Bronchial epithelial cell (primary cell): ENCODE measurements around the gene MVD. TPM values are rescaled to one million over a fixed set of nuclear protein-coding genes. Genes with fewer than 3 reads are reported as not detected.

Experiments used
- DNase-seq: peaks from one replicate; pipeline ENCODE4 v3.0.0-alpha.2; 2010; ENCODE audit warnings: low read depth
- FAIRE-seq: peaks from 2 replicates; lab custom pipeline; 2011; peaks lifted over from hg19 to GRCh38; lab: Jason Lieb, UNC
- H3K27me3 ChIP-seq: 2 replicates; pipeline ENCODE4 v1.5.1; 2011; ENCODE audit warnings: low read length; ENCODE audit not compliant: control insufficient read depth, insufficient read depth
- H3K36me3 ChIP-seq: 2 replicates; pipeline ENCODE4 v1.5.1; 2011; ENCODE audit warnings: low read length; ENCODE audit not compliant: control insufficient read depth, insufficient read depth
- H3K4me3 ChIP-seq: 2 replicates; pipeline ENCODE4 v1.5.1; 2011; ENCODE audit warnings: mild to moderate bottlenecking, low read depth, low read length, control low read depth
- total RNA-seq: library from RNA; depleted of rRNA; stranded (reverse); fragments of >200 nt; gene quantifications from 2 replicates; pipeline ENCODE4 v1.2.1, GENCODE V29; 2014
- TF ChIP-seq, protein P1 (sequence below): IDR thresholded peaks from 2 replicates; pipeline ENCODE4 v1.5.1; 2011; ENCODE audit warnings: mild to moderate bottlenecking, moderate library complexity, low read length, control low read depth, inconsistent platforms; ENCODE audit not compliant: insufficient read depth, severe bottlenecking

MVD gene
- total RNA-seq, 1 donor from 2014 or later, result 56.6 TPM

DNA sequence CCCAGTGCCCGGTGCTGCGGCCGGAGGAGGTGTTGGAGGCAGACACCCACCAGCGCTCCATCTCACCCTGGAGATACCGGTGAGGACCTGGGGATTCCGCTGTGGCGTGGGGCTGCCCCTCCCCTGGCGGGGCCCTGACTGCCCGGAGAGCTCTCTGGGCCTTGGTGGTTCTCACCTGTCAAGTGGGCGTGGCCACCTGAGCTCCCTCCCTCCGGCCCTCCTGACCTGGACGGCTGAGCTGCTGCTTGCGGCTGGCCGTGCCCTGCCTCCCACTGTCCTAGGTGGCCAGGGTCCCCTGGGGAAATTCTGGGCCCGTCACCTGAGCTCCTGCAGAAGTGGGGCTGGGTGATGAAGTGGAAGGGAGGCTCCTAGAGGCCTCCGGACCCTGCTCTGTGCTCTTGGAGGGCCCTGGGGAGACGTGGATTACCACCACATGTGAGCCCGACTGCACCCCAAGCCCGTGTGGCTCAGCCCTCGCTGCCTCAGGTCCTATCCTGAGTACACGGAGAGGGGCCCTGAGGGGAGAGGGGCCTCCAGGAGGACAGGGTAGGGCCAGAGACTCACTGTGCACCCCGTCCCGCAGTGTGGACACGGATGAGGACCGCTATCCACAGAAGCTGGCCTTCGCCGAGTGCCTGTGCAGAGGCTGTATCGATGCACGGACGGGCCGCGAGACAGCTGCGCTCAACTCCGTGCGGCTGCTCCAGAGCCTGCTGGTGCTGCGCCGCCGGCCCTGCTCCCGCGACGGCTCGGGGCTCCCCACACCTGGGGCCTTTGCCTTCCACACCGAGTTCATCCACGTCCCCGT lies 23.5 kb downstream of the MVD start:
- TF ChIP-seq, protein P1, sequence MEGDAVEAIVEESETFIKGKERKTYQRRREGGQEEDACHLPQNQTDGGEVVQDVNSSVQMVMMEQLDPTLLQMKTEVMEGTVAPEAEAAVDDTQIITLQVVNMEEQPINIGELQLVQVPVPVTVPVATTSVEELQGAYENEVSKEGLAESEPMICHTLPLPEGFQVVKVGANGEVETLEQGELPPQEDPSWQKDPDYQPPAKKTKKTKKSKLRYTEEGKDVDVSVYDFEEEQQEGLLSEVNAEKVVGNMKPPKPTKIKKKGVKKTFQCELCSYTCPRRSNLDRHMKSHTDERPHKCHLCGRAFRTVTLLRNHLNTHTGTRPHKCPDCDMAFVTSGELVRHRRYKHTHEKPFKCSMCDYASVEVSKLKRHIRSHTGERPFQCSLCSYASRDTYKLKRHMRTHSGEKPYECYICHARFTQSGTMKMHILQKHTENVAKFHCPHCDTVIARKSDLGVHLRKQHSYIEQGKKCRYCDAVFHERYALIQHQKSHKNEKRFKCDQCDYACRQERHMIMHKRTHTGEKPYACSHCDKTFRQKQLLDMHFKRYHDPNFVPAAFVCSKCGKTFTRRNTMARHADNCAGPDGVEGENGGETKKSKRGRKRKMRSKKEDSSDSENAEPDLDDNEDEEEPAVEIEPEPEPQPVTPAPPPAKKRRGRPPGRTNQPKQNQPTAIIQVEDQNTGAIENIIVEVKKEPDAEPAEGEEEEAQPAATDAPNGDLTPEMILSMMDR, result no peak
- H3K27me3 ChIP-seq, result peaks cover 26% of the 10 kb centered on the region
- H3K4me3 ChIP-seq, result no peak overlapping the region
- H3K36me3 ChIP-seq, result no peaks in the 10 kb centered on the region
- DNase-seq (no peak), FAIRE-seq (no peak)

DNA sequence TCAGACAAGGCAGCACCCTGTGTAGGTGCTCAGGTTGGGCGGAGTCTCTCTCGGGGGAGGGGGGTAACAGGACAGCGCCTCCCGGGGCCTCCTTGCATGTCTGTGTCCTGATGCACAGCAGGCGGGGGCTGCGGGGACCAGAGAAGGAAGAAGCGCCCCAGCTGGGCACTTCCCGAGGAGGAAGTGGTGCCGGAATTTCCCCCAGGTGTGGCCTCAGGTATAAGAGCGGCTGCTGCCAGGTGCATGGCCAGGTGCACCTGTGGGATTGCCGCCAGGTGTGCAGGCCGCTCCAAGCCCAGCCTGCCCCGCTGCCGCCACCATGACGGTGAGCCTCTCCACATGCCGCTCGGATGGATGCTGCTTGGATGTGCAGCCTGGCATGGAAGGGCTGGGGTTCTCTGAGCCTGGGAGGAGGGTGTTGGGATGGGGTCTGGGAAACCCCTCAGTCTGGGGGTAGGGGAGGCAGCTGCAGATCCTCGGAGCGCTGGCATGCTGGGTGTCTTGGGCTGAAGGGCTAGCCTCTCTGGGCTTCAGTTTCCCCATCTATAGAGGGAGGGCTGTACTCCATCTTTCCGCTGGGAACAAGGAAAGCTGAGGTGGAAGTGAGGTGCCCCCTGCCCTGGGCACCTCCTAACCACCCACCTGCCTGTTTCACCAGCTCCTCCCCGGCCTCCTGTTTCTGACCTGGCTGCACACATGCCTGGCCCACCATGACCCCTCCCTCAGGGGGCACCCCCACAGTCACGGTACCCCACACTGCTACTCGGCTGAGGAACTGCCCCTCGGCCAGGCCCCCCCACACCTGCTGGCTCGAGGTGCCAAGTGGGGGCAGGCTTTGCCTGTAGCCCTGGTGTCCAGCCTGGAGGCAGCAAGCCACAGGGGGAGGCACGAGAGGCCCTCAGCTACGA lies 24.3 kb downstream of the MVD start, which contains the start of gene IL17C:
TSS of gene IL17C (plus strand) at position 250 of the 908 bp plus-strand sequence. CDS start at position 320, 70 bp downstream.
- FAIRE-seq, result no peak
- TF ChIP-seq, protein P1, result no peak
- H3K27me3 ChIP-seq, result peaks cover 26% of the 10 kb centered on the region
- H3K36me3 ChIP-seq, result no peaks in the 10 kb centered on the region
- no peak within 1 kb of the TSS for H3K4me3 ChIP-seq
- no peak for DNase-seq

DNA sequence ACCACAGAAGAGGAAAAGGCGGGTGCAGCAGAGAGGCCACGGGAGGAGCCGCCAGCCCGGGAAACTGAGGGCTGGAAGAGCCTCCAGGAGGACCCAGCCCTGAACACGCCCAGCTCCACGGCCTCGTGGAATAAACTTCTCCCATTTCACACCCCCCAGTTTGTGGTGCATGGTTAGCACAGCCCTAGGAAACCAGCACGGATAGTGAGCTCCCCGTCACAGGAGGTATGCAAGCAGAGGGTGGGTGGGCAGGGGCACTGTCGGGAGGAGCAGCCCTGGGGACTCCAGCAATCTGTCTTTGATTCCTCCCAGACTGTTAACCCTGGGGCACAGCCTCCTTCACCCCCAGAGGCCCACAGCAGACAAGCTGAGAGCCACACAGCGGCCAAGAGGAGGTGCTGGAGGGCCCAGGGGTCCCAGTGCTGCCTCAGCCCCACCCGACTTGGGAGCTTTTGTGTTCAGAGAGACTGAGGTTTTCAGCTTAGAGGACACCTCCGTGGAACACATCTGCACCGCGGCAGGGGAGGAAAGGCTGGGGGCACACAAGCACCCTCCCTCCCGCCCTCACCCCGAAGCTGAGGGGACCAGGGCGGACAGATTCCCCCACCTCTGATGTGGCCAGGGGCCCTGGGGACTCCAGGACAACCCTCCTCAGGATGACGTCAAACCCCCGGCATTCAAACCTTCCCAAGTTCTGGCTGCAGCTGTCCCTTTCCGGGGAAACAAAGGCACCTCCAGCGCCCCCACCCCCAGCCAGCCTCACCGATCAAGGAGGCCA lies 26.2 kb downstream of the MVD start:
- Histone ChIP-seq H3K4me3 (no peak overlapping the region), H3K36me3 (peaks cover 2% of the 10 kb centered on the region), H3K27me3 (peaks cover 26% of the 10 kb centered on the region)
- TF ChIP-seq, protein P1, result no peak
- DNase-seq, result no peak
- FAIRE-seq, result no peak

DNA sequence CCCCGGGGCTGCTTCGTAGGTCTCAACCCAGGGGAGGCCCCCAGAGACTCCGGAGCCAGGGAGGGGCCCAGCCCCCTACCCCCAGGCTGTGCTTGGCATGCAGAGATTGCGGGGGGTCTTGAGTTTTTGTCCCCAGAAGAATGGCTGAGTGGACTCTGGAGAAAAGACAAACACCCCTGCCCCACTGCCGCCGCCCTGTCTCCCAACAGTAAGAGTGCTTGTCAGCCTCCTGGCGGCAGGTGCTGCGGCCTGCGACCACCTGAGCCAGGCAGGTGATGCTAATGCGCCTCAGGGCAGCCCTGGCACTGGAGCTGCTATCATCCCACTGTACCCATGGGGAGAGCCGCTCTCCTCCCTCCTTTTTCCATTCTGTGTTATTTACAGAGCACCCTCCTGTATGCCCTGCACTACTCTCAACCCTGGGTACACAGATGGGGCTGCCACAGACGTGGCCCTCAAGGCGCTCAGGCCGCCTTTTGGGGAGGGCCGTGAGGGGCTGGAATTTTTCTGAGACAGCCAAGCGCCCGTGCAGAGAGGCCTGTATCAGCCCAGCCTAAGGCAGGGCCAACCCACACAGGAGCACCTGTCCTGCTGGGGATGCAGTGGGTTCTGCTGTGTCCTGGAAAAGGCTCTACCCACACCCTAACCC lies 27.1 kb downstream of the MVD start:
- FAIRE-seq, result no peak
- TF ChIP-seq, protein P1, result no peak
- peaks cover 25% of the 10 kb centered on the region for H3K27me3 ChIP-seq

More for the DNA sequence above, 27.1 kb downstream of the MVD start:
- peaks cover 4% of the 10 kb centered on the region for H3K36me3 ChIP-seq
- no peak overlapping the region for H3K4me3 ChIP-seq
- DNase-seq, result no peak
